ENCODE data around the gene PLK2.

Gene PLK2

DNA sequence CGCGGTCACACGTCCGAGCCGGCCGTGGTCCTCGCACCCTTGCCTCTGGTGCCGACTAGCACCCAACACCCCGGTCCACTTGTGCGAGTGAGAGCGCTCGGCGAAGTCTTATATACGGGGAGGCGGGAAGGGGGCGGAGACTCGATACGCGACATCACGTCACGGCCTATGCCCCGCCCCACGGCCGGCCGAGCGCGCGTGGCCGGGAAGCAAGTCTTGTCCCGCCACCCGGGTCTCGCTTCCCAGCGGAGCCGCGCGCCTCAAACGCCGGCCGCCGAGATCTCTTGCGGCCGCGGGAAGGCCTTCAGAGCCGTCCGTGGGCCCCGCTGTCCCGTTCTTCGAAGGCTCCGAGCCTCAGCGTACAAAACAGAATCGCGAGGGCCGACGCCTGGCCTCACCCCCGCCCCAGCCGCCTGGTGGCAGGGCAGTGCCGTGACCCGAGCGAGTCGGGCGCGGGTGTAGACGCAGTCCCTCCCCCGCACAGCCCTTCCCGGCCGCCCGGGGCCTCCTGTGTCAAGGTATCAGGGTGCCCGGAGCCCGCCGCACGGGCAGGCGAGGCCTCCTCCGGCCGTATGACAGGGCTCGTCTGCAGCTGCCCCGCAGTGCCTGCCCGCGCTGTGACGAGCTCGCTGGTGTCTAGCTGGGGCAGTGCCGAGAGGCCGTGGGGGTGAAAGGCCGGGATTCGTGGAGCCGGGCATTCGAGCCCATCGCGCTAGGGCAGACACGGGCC lies at the start of gene PLK2:
Gene PLK2 (minus strand): TSS at position 85 of the 730 bp plus-strand sequence. CDS start 127 bp downstream, outside the sequence.
- DNase-seq, result peak; percentile 96

GRCh38 chr5:58507715-58508114 lies 47.8 kb upstream of the PLK2 start:
- no peak for DNase-seq

GRCh38 chr5:58505971-58506640 lies 46.2 kb upstream of the PLK2 start:
- DNase-seq, result no peak

- DNase-seq, result no peak
These were observed 45.6 kb upstream of the PLK2 start for GRCh38 chr5:58505502-58505901.

DNA sequence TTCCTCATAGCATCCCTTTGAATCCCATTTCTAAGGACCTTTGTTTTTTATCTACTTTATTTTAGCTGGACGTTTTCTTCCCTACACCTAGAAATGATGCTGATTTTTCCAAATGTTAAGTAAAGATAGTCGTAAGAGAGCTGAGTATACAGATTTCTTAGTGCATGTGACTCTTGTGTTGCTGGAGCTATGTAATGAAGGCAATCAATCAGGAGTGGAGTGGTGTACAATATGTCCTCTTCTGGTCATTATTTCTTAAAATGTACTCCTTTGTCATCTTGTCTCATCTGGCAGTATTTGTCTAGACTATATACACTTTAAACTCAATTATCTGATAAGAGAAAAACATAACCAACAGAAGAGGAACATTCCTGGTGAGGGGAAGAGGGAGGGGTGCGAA lies 44.9 kb upstream of the PLK2 start:
- DNase-seq, result no peak

DNA sequence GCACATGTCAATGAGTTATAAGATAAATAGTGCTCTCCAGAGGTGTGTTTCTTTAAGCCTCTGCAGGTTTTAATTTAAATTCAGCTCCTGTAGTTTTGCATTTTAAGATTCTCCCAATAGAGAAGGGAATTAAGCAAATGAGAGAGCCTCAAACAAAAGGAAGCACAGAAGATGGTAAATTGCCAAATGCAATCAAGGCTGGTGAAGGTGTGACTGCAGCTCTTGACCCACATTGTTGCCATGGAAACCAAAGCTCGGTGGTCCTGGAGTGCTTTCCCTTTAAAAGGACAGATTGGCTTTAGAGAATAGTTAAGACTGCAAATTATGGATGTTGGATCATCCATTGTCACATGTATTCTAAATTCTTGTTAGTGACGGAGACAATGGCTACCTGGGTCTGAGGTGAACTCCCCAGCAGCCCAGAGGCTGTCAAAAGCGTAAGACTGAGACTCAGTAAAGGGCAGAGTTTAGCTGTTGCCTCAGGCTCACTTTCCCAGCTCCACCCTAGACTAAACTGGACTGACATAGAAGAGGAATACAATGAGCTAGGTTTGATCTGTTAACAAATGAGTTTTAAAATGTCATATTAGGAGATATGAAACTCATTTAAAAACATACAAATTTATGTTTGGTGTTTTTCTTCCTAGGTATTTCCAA lies 43.6 kb upstream of the PLK2 start:
- DNase-seq, result no peak

GRCh38 chr5:58501778-58502417 lies 42.0 kb upstream of the PLK2 start:
- peak; percentile 19 for DNase-seq

DNA sequence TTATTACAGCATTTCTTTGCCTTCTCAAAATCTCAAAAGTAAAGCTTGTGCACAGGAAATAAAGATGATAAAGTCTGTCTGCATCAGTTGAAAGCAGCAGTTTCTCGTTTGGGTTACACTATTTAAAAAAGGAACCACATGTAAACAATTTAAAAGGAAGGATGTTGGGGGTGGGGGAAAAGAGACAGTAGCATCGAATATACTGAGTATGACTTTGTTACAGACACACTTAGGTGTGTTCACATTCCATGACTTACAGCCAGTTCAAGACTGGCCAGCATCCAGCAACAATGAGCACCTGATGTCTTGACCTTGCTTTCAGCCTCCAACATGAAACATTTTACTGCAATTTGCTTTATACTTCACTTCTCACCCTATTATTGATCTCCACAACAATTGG lies 40.1 kb upstream of the PLK2 start:
- DNase-seq, result no peak

- no peak for DNase-seq
These were observed 39.3 kb upstream of the PLK2 start for GRCh38 chr5:58499231-58499630.

GRCh38 chr5:58498340-58498942 lies 38.6 kb upstream of the PLK2 start:
- peak; percentile 63 for DNase-seq

GRCh38 chr5:58497921-58498320 lies 38.0 kb upstream of the PLK2 start:
- no peak for DNase-seq

DNA sequence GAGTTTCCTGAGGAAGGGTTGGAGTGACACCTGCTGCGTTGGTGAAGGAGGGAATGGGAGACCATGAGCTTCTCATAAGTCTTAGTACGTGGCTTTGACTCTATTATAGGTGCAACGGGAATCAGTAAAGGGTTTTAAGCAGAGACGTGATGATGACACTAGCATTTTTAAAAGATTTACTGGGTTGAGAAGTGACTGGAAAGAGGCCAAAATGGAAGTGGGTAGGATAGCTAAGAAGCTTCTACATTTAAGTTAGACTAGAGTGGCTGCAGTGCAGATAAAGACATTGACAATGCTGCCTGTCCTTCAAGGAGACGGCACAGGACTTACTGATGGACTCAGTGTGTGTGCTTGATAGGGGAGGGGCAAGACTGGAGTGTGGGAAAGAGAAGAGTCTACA lies 37.5 kb upstream of the PLK2 start:
- no peak for DNase-seq

- DNase-seq, result peak; percentile 22
These were observed 36.6 kb upstream of the PLK2 start for GRCh38 chr5:58496488-58496887.

DNA sequence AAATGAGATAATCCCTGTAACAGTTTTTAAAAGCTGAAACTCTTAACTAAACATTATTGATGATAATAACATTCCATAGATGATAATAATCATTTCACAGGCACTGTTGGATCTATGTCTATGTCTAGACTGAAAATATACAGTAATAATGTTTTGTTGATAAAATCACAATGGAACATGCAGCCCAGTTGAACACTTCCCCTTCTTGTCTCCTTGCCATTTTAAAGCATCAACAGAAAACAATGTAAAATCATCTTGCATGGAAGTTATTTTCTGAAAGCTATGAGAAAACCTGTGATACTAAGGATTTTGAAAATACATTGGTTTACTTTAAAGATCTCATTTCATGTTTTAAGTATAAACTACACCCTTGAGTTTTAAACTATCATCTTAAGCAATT lies 33.3 kb upstream of the PLK2 start:
- DNase-seq, result no peak

GRCh38 chr5:58491216-58491892 lies 31.5 kb upstream of the PLK2 start, which contains the start of gene GAPT:
Gene GAPT, plus strand, starts transcription at chr5:58491435. Its CDS starts 3,102 bp downstream, at chr5:58494537.
- no peak for DNase-seq

DNA sequence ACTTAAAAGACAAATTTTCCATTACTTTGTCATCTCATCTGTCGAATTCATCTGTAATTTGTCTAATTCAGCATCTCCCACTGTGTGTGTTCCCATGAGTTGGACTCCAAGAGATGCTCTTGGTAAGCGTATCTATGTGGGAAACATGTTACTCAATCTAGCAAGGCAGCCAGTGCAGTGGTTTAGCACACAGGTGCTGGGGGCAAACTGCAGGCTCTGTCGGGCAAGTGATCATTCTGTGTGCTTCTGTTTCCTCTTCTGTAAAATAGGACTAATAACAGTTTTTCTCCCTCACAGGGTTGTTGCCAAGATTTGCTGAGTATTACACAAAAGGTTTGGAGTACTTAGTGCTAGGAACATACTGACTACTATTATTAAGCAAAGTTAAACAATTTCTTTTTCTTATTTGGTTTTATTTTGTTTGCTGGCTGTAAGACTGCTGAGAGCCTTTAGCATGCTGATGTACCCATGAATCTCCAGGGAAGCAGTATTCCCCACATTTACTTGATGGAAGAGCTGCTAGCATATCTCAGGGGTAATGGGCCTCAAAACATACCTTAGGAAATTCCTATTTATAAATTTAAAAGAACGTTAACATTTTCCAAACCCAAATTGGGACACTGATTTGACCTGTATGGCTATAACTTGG lies 30.6 kb upstream of the PLK2 start:
- DNase-seq, result no peak

GRCh38 chr5:58486290-58486689 lies 26.4 kb upstream of the PLK2 start:
- no peak for DNase-seq

GRCh38 chr5:58484505-58484904 lies 24.6 kb upstream of the PLK2 start:
- no peak for DNase-seq

GRCh38 chr5:58482536-58482935 lies 22.6 kb upstream of the PLK2 start:
- no peak for DNase-seq

GRCh38 chr5:58481828-58482227 lies 21.9 kb upstream of the PLK2 start:
- DNase-seq, result no peak

- DNase-seq, result no peak
These were observed 21.3 kb upstream of the PLK2 start for GRCh38 chr5:58481066-58481676.
